T-cell (primary cell): Measurements from ENCODE around the gene OSBPL6. TPM values are rescaled to one million over a fixed set of nuclear protein-coding genes. Genes with fewer than 3 reads are reported as not detected.

Source experiments
- ATAC-seq, 4 experiments: fragments of 200-7000 bp in 3 of 4; fragments of 150-1000 bp in 1 of 4; cut with Tn5 transposase; replicated peaks in 1 of 4; 1 replicate in 3 of 4; 2 replicates in 1 of 4; pipeline ENCODE4 v1.10.0; 2021; ENCODE audit warnings: moderate library complexity in 3 of 4, mild to moderate bottlenecking in 2 of 4, moderate number of reproducible peaks in 1 of 4
- CTCF ChIA-PET, 2 donors: fragments of 300-600 bp; sonication (Branson Sonifier 250); formaldehyde crosslinking; loops; one replicate each; lab custom pipeline; 2022; ENCODE audit warnings: antibody characterized with exemption in 2 of 2; lab: Charles Lee
- POLR2A ChIA-PET, 2 donors: fragments of 300-600 bp; sonication (Branson Sonifier 250); formaldehyde crosslinking; loops; one replicate each; lab custom pipeline; 2022; ENCODE audit warnings: antibody characterized with exemption in 2 of 2; lab: Charles Lee
- DNase-seq, 35 experiments: peaks; one replicate each; pipeline versions ENCODE4 v3.0.0 to v3.0.0-alpha.2; 2013 to 2023
- H3K27ac ChIP-seq: one replicate; pipeline ENCODE4 v1.5.1; 2013; ENCODE audit warnings: low read length
- H3K27me3 ChIP-seq, 2 experiments: replicated peaks in 1 of 2; 1 replicate in 1 of 2; 2 replicates in 1 of 2; pipeline versions ENCODE4 v1.6.1 to v1.7.0; 2013; ENCODE audit warnings: low read length in 1 of 2, mixed read lengths in 1 of 2; ENCODE audit not compliant: control insufficient read depth in 2 of 2, insufficient read depth in 2 of 2; ENCODE audit errors: extremely low read depth in 1 of 2
- H3K36me3 ChIP-seq, 2 donors: 1 replicate in 1 of 2; 2 replicates in 1 of 2; pipeline versions ENCODE4 v1.6.1 to v1.7.0; 2013; ENCODE audit warnings: low read length in 1 of 2; ENCODE audit not compliant: control insufficient read depth in 2 of 2, insufficient read depth in 1 of 2; ENCODE audit errors: extremely low read depth in 1 of 2
- H3K4me1 ChIP-seq, 2 experiments: 1 replicate in 1 of 2; 2 replicates in 1 of 2; pipeline versions ENCODE4 v1.6.1 to v1.7.0; 2013; ENCODE audit warnings: low read length in 2 of 2, mixed read lengths in 1 of 2; ENCODE audit not compliant: insufficient read depth in 2 of 2, control insufficient read depth in 1 of 2; ENCODE audit errors: extremely low read depth in 1 of 2
- H3K4me3 ChIP-seq, 2 donors: 1 replicate in 1 of 2; 2 replicates in 1 of 2; pipeline versions ENCODE4 v1.5.1 to v1.7.0; 2013; ENCODE audit warnings: mild to moderate bottlenecking in 2 of 2, low read length in 1 of 2, moderate library complexity in 1 of 2; ENCODE audit not compliant: control insufficient read depth in 1 of 2; ENCODE audit errors: extremely low read depth in 1 of 2
- H3K9me3 ChIP-seq: 2 replicates; pipeline ENCODE4 v1.7.0; 2013
- H3K27ac Mint-ChIP-seq, 2 donors: one replicate each; pipeline ENCODE4 v1.8.0; 2020 to 2021; ENCODE audit warnings: mild to moderate bottlenecking in 2 of 2, mixed read lengths in 2 of 2
- H3K27me3 Mint-ChIP-seq, 2 donors: one replicate each; pipeline ENCODE4 v1.8.0; 2021 to 2022; ENCODE audit warnings: mixed read lengths in 2 of 2
- H3K36me3 Mint-ChIP-seq: one replicate; pipeline ENCODE4 v1.8.0; 2021; ENCODE audit warnings: mixed read lengths
- H3K4me1 Mint-ChIP-seq, 3 donors: one replicate each; pipeline ENCODE4 v1.8.0; 2020 to 2022; ENCODE audit warnings: mixed read lengths in 3 of 3, mild to moderate bottlenecking in 1 of 3
- H3K4me3 Mint-ChIP-seq, 3 donors: one replicate each; pipeline ENCODE4 v1.8.0; 2020 to 2022; ENCODE audit warnings: mild to moderate bottlenecking in 3 of 3, mixed read lengths in 3 of 3, moderate library complexity in 3 of 3
- H3K9me3 Mint-ChIP-seq, 3 donors: one replicate each; pipeline ENCODE4 v1.8.0; 2020 to 2022; ENCODE audit warnings: mixed read lengths in 3 of 3
- WGBS: methylation state at CpG from one replicate; pipeline ENCODE4 v1.1.5; 2013; ENCODE audit warnings: missing lambda C conversion rate; ENCODE audit not compliant: insufficient coverage; 5-methylcytosine and 5-hydroxymethylcytosine counted together
- total RNA-seq, 35 experiments: library from RNA in 6 of 35; stranded (reverse) in 6 of 35; fragments of 120-200 nt in 1 of 35; gene quantifications; one replicate each; pipeline versions ENCODE4 v1.2.1 to v1.2.4 and lab custom pipeline; 2013 to 2026

The OSBPL6 gene
- total RNA-seq, 5 donors from 2014 or later (not counting 1 experiment from before 2014, with no cell fraction given): 0.08 to 0.41 (median 0.26) TPM

DNA sequence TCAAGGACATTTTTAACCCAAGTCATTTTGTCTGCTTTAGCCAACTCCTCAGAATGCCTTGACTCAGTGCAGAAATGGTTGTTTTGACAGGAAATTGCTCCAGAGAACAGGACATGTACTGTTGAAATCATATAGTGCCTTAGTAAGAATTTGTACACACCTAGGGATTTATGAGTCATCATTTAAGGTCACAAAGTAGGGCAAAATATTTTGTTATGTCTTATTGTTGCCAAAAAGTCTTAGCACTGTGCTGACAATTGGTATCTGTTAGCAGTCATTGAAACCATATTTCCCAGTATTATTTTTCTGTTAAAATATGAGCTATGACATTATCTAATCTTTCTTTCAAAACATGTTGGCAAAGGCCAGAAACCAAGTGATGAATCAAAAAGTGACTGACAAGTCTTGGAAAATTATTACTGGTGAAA lies 104.5 kb downstream of the OSBPL6 start:
- Mint-ChIP-seq H3K9me3 (no peaks in the 10 kb centered on the region), H3K27me3 (peaks cover 9 to 14% of the 10 kb centered on the region in 2 donors), H3K36me3 (no peaks in the 10 kb centered on the region), H3K4me1 (no peaks in the 10 kb centered on the region), H3K4me3 (no peak overlapping the region), H3K27ac (no peak overlapping the region)
- no peaks in the 10 kb centered on the region for H3K9me3 ChIP-seq
- ATAC-seq (no peak), DNase-seq (no peak)
- POLR2A ChIA-PET: no interaction called here
- H3K27me3 ChIP-seq: peaks cover 0 to 4% of the 10 kb centered on the region in 2 experiments
- no peak overlapping the region for H3K27ac ChIP-seq
- H3K4me1 ChIP-seq: no peaks in the 10 kb centered on the region
- no peak overlapping the region for H3K4me3 ChIP-seq
- H3K36me3 ChIP-seq: no peaks in the 10 kb centered on the region
- CTCF ChIA-PET: no interaction called here

DNA sequence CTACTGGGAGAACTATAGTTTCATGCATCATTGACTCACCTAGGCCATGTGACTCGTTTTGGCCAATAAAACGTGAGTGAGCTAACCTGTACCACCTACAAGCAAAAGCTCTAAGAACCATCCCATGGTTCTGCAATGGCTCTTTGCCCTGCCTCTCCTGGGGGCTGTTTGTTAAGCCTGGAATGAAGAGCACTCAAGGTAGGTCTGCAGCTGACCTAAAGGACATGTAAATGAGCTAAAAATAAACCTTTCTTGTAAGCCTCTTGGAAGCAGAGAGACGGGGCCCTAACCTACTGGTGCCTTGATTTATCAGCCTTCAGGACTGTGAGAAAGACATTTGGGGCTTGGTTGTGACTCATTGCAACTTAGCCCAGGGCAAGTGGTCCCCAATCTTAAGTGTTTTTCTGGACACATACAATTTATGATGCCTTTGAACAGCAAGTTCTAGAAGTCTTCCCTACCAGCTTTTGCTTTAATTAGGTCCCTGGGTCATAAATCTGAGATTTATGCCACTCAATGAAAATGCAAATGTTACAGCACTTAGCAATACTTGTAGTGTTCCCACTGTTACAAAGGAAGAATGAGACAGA lies 107.4 kb downstream of the OSBPL6 start:
- no peaks in the 10 kb centered on the region for H3K9me3 ChIP-seq
- H3K27me3 ChIP-seq: peaks cover 0 to 4% of the 10 kb centered on the region in 2 experiments
- WGBS: 57% methylated on average over 3 of the region's 3 CpGs
- H3K4me1 ChIP-seq: no peaks in the 10 kb centered on the region
- Mint-ChIP-seq H3K36me3 (no peaks in the 10 kb centered on the region), H3K4me1 (no peaks in the 10 kb centered on the region), H3K27ac (no peak overlapping the region), H3K27me3 (peaks cover 8 to 17% of the 10 kb centered on the region in 2 donors), H3K9me3 (no peaks in the 10 kb centered on the region), H3K4me3 (no peak overlapping the region)
- DNase-seq: no peak
- H3K4me3 ChIP-seq: no peak overlapping the region
- no peaks in the 10 kb centered on the region for H3K36me3 ChIP-seq
- CTCF ChIA-PET: no interaction called here
- ATAC-seq: no peak
- POLR2A ChIA-PET: no interaction called here
- H3K27ac ChIP-seq: no peak overlapping the region

DNA sequence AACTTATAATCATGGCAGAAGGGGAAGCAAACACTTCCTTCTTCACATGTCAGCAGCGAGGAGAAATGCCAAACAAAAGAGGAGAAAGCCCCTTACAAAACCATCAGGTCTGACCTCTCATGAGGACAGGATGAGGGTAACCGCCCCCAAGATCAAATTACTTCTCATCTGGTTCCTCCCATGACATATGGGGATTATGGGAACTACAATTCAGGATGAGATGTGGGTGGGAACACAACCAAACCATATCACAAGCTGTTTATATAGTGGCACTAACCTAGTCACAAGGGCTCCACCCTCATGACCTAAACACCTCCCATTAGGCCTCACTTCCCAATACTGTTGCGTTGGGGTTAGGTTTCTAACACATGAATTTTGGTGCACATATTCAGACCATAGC lies 110.0 kb downstream of the OSBPL6 start:
- no peak overlapping the region for H3K27ac ChIP-seq
- H3K9me3 ChIP-seq: no peaks in the 10 kb centered on the region
- no peaks in the 10 kb centered on the region for H3K9me3 Mint-ChIP-seq
- ChIA-PET CTCF (interaction anchor here in 1 of 2 donors (0.5 kb wide), 1 partner anchor 362 kb away, joined by 3 read pairs; no protein-coding TSS in a partner anchor), POLR2A (no interaction called here)
- ATAC-seq (no peak), DNase-seq (no peak)
- WGBS: 100% methylated on average over 1 of the region's 3 CpGs
- H3K36me3 ChIP-seq: no peaks in the 10 kb centered on the region
- H3K4me3 Mint-ChIP-seq: no peak overlapping the region
- no peaks in the 10 kb centered on the region for H3K4me1 Mint-ChIP-seq
- no peaks in the 10 kb centered on the region for H3K36me3 Mint-ChIP-seq
- no peak overlapping the region for H3K27ac Mint-ChIP-seq
- no peak overlapping the region for H3K4me3 ChIP-seq
- H3K27me3 Mint-ChIP-seq: peaks cover 3 to 14% of the 10 kb centered on the region in 2 donors
- peaks cover 0 to 4% of the 10 kb centered on the region in 2 experiments for H3K27me3 ChIP-seq
- no peaks in the 10 kb centered on the region for H3K4me1 ChIP-seq

- POLR2A ChIA-PET: no interaction called here
- H3K27me3 Mint-ChIP-seq: peaks cover 12 to 19% of the 10 kb centered on the region in 2 donors
- H3K4me1 ChIP-seq: no peaks in the 10 kb centered on the region
- 0% methylated on average over 1 of the region's 8 CpGs for WGBS
- H3K4me3 ChIP-seq: no peak overlapping the region
- H3K4me3 Mint-ChIP-seq: no peak overlapping the region
- CTCF ChIA-PET: no interaction called here
- H3K9me3 Mint-ChIP-seq: peaks cover 0 to 5% (median 0%) of the 10 kb centered on the region in 3 donors
- no peaks in the 10 kb centered on the region for H3K9me3 ChIP-seq
- no peak overlapping the region for H3K27ac Mint-ChIP-seq
- no peak overlapping the region for H3K27ac ChIP-seq
- no peaks in the 10 kb centered on the region for H3K27me3 ChIP-seq
- H3K36me3 ChIP-seq: no peaks in the 10 kb centered on the region
- no peaks in the 10 kb centered on the region for H3K36me3 Mint-ChIP-seq
- no peaks in the 10 kb centered on the region for H3K4me1 Mint-ChIP-seq
- DNase-seq: peak in 12 of 35 experiments; percentile 0 to 30 (median 2)
- peak in 1 of 4 experiments; percentile 47 for ATAC-seq
Measured at GRCh38 chr2:178306352-178307073, 112.2 kb downstream of the OSBPL6 start.

DNA sequence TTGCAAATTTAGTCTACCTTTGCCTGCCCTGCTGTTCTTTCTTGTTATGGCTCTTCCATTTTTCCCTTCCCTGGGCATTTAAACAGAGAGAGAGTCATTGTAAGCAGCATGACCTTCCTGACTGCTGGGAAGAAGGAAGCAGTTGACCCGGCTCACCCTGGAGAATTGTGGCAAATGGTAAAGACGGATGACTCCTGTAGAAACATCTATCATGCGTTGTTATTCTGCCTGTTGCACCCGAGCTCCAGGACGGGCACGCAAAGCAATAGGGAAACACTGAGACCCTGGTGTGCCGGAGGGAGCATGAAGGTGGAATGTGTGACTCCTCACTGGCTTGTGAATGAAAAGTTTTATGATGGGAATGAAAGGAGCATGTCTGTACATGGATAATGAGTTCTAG lies 113.3 kb downstream of the OSBPL6 start:
- no peak overlapping the region for H3K4me3 Mint-ChIP-seq
- no peak overlapping the region for H3K27ac ChIP-seq
- no peak for DNase-seq
- H3K9me3 Mint-ChIP-seq: peaks cover 0 to 7% (median 0%) of the 10 kb centered on the region in 3 donors
- no peak for ATAC-seq
- H3K27me3 Mint-ChIP-seq: peaks cover 14 to 21% of the 10 kb centered on the region in 2 donors
- CTCF ChIA-PET: no interaction called here
- H3K27ac Mint-ChIP-seq: no peak overlapping the region
- H3K27me3 ChIP-seq: no peaks in the 10 kb centered on the region
- no peaks in the 10 kb centered on the region for H3K4me1 Mint-ChIP-seq
- no peaks in the 10 kb centered on the region for H3K4me1 ChIP-seq
- POLR2A ChIA-PET: no interaction called here
- 82% methylated on average over 5 of the region's 7 CpGs for WGBS
- no peak overlapping the region for H3K4me3 ChIP-seq
- H3K9me3 ChIP-seq: no peaks in the 10 kb centered on the region
- H3K36me3 Mint-ChIP-seq: no peaks in the 10 kb centered on the region
- no peaks in the 10 kb centered on the region for H3K36me3 ChIP-seq

- Histone ChIP-seq H3K27me3 (no peaks in the 10 kb centered on the region), H3K4me1 (no peaks in the 10 kb centered on the region), H3K36me3 (no peaks in the 10 kb centered on the region), H3K9me3 (no peaks in the 10 kb centered on the region), H3K27ac (no peak overlapping the region), H3K4me3 (no peak overlapping the region)
- no peak for DNase-seq
- ChIA-PET POLR2A (no interaction called here), CTCF (no interaction called here)
- no CpG with 5 or more reads among the region's 2 CpGs for WGBS
- Mint-ChIP-seq H3K4me1 (no peaks in the 10 kb centered on the region), H3K27ac (no peak overlapping the region), H3K36me3 (no peaks in the 10 kb centered on the region), H3K27me3 (peaks cover 11 to 16% of the 10 kb centered on the region in 2 donors), H3K9me3 (peaks cover 0 to 7% (median 0%) of the 10 kb centered on the region in 3 donors), H3K4me3 (no peak overlapping the region)
- ATAC-seq: no peak
Measured at GRCh38 chr2:178309541-178309940, 115.2 kb downstream of the OSBPL6 start.
